Keratinocyte (primary cell): ENCODE results near the gene KRTAP4-3.
"Not testable (repeated sequence)": the region's sequence is repeated elsewhere in the genome, so short reads cannot be mapped to it uniquely, and the experiment has no call there.

Experiments
- EZH2 ChIP-seq: IDR thresholded peaks from one replicate; pipeline ENCODE4 v1.6.1; 2012; ENCODE audit warnings: inconsistent platforms, mild to moderate bottlenecking, low read length, moderate library complexity
- TF ChIP-seq, protein P1 (sequence below), 3 experiments: IDR thresholded peaks in 1 of 3; conservative IDR thresholded peaks in 1 of 3; optimal IDR thresholded peaks in 1 of 3; 2 replicates in 2 of 3; 3 replicates in 1 of 3; pipeline versions ENCODE3 to v1.5.1; 2011; ENCODE audit warnings: low read length in 3 of 3, mild to moderate bottlenecking in 3 of 3, moderate library complexity in 2 of 3, control low read depth in 1 of 3, inconsistent platforms in 1 of 3; ENCODE audit not compliant: insufficient read depth in 2 of 3; ENCODE audit errors: extremely low read depth in 1 of 3

DNA sequence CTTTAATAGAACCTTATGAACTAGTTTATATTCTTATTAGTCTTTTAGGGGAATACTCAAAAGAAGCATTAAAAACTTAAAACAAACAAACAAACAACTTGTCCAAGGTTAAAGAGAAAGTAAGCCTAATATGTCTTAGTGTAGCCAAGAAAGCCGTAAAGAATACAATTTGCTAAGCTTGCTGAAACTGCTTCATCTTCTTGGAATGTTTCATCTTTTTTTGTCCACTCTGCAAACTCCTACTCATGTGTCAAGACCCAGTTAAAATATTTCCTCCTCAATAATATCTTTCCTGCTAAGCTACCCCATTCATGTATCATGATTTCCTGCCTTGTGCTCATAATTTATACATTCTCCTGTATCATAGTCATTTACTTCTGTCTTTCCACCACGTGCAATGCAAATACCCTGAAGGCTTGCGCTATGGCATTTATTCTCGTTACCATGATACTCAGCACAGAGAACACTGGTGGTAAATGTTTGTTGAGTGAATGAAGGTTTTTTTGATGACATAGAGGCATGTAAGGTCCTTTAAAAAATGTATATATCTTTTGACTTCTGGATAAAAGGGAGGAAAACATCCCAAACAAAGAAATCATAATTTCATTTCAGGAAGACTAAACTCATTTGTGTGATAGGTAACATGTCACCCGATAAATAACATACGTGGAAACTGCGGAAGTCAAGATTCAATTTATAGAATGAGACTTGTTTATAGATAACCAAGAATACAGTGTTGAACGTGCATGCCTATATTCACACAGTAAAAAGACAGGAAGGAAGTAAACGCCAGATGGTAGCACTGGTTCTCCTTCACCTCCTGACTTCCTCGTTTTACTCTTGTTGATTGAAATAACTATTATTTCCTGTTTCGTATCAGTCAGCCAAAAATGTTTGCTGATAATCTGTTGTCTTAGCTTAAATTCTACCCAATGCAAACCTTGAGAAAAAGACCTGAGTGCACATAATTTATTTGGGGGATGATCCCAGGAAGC is 48.0 kb downstream of the KRTAP4-3 start:
- TF ChIP-seq, protein P1, sequence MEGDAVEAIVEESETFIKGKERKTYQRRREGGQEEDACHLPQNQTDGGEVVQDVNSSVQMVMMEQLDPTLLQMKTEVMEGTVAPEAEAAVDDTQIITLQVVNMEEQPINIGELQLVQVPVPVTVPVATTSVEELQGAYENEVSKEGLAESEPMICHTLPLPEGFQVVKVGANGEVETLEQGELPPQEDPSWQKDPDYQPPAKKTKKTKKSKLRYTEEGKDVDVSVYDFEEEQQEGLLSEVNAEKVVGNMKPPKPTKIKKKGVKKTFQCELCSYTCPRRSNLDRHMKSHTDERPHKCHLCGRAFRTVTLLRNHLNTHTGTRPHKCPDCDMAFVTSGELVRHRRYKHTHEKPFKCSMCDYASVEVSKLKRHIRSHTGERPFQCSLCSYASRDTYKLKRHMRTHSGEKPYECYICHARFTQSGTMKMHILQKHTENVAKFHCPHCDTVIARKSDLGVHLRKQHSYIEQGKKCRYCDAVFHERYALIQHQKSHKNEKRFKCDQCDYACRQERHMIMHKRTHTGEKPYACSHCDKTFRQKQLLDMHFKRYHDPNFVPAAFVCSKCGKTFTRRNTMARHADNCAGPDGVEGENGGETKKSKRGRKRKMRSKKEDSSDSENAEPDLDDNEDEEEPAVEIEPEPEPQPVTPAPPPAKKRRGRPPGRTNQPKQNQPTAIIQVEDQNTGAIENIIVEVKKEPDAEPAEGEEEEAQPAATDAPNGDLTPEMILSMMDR (optimal IDR thresholded peaks at IDR 0.05 in 1 of 3, IDR thresholded peaks at IDR 0.05 in 1 of 3, conservative IDR thresholded peaks at IDR 0.05 in 1 of 3; ENCODE audit: extremely low read depth in 1 of 3, insufficient read depth in 2 of 3, low read length in 3 of 3) = not testable (repeated sequence)
- not testable (repeated sequence) for TF ChIP-seq EZH2
